HUES6 (cell line): ENCODE data around the gene CDX2.
"Not testable (repeated sequence)": the region's sequence is repeated elsewhere in the genome, so short reads cannot be mapped to it uniquely, and the experiment has no call there.

ENCODE experiments used
- H3K27ac ChIP-seq: 2 replicates; pipeline ENCODE4 v1.7.0; 2013; ENCODE audit warnings: low read depth, mild to moderate bottlenecking, low read length, inconsistent platforms
- H3K27me3 ChIP-seq: 2 replicates; pipeline ENCODE4 v1.6.1; 2013; ENCODE audit warnings: low read length; ENCODE audit not compliant: control insufficient read depth, insufficient read depth
- H3K36me3 ChIP-seq: 2 replicates; pipeline ENCODE4 v1.6.1; 2013; ENCODE audit warnings: low read length; ENCODE audit not compliant: control insufficient read depth, insufficient read depth
- H3K4me1 ChIP-seq: 2 replicates; pipeline ENCODE4 v1.6.1; 2013; ENCODE audit warnings: low read length; ENCODE audit not compliant: control insufficient read depth, insufficient read depth
- H3K4me3 ChIP-seq: 2 replicates; pipeline ENCODE4 v1.5.1; 2013; ENCODE audit warnings: low read depth, low read length
- H3K9ac ChIP-seq: one replicate; pipeline ENCODE4 v1.6.1; 2013; ENCODE audit warnings: mild to moderate bottlenecking, low read length
- H3K9me3 ChIP-seq: 2 replicates; pipeline ENCODE4 v1.6.1; 2013; ENCODE audit warnings: low read depth, low read length; ENCODE audit not compliant: control insufficient read depth, insufficient read depth

The CDX2 gene

DNA sequence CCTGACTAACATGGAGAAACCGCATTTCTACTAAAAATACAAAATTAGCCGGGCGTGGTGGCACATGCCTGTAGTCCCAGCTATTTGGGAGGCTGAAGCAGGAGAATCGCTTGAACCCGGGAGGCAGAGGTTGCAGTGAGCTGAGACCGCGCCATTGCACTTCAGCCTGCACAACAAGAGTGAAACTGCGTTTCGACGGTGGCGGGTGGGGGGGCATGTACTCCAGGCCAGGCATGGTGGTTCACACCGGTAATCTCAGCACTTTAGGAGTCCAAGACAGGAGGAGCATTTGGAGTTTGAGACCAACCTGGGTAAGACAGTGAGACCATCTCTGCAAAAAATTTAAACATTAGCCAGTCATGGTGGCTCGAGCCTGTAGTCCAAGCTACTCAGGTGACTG, 4.9 kb downstream of the CDX2 start:
- H3K27ac ChIP-seq, H3K36me3 ChIP-seq, H3K9me3 ChIP-seq: not testable (repeated sequence)
- peaks cover 62% of the 10 kb centered on the region for H3K4me1 ChIP-seq
- peak overlapping the region; percentile 97 for H3K9ac ChIP-seq
- H3K27me3 ChIP-seq = peaks cover 100% of the 10 kb centered on the region
- H3K4me3 ChIP-seq = peak overlapping the region; percentile 16; the same call in 1 of the 2 replicates

GRCh38 chr13:27963491-27963890, 5.6 kb downstream of the CDX2 start:
- H3K4me1 ChIP-seq = peaks cover 57% of the 10 kb centered on the region
- H3K36me3 ChIP-seq = no peaks in the 10 kb centered on the region
- H3K27me3 ChIP-seq = peaks cover 100% of the 10 kb centered on the region
- peak overlapping the region; percentile 51 for H3K9ac ChIP-seq
- peak overlapping the region; percentile 21; the same call in 1 of the 2 replicates for H3K4me3 ChIP-seq
- no peak overlapping the region for H3K27ac ChIP-seq
- no peaks in the 10 kb centered on the region for H3K9me3 ChIP-seq

- peaks cover 53% of the 10 kb centered on the region for H3K4me1 ChIP-seq
- peaks cover 100% of the 10 kb centered on the region for H3K27me3 ChIP-seq
- no peak overlapping the region for H3K27ac ChIP-seq
- H3K4me3 ChIP-seq = peak overlapping the region; percentile 21; the same call in 1 of the 2 replicates
- H3K9me3 ChIP-seq = no peaks in the 10 kb centered on the region
- peak overlapping the region; percentile 51 for H3K9ac ChIP-seq
- H3K36me3 ChIP-seq = no peaks in the 10 kb centered on the region
Measured at GRCh38 chr13:27962982-27963381, 6.1 kb downstream of the CDX2 start.

- H3K36me3 ChIP-seq = no peaks in the 10 kb centered on the region
- H3K4me3 ChIP-seq = peak overlapping the region; percentile 32; the same call in 1 of the 2 replicates
- no peak overlapping the region for H3K9ac ChIP-seq
- H3K9me3 ChIP-seq = no peaks in the 10 kb centered on the region
- H3K27me3 ChIP-seq = peaks cover 100% of the 10 kb centered on the region
- H3K4me1 ChIP-seq = peaks cover 47% of the 10 kb centered on the region
- H3K27ac ChIP-seq = no peak overlapping the region
Measured at GRCh38 chr13:27962128-27962841, 6.8 kb downstream of the CDX2 start.

GRCh38 chr13:27961227-27962085, 7.7 kb downstream of the CDX2 start:
- Histone ChIP-seq H3K36me3 (no peaks in the 10 kb centered on the region), H3K4me1 (peaks cover 44% of the 10 kb centered on the region), H3K9ac (no peak overlapping the region), H3K4me3 (peak overlapping the region; percentile 41), H3K27me3 (peaks cover 100% of the 10 kb centered on the region), H3K27ac (no peak overlapping the region), H3K9me3 (no peaks in the 10 kb centered on the region)

DNA sequence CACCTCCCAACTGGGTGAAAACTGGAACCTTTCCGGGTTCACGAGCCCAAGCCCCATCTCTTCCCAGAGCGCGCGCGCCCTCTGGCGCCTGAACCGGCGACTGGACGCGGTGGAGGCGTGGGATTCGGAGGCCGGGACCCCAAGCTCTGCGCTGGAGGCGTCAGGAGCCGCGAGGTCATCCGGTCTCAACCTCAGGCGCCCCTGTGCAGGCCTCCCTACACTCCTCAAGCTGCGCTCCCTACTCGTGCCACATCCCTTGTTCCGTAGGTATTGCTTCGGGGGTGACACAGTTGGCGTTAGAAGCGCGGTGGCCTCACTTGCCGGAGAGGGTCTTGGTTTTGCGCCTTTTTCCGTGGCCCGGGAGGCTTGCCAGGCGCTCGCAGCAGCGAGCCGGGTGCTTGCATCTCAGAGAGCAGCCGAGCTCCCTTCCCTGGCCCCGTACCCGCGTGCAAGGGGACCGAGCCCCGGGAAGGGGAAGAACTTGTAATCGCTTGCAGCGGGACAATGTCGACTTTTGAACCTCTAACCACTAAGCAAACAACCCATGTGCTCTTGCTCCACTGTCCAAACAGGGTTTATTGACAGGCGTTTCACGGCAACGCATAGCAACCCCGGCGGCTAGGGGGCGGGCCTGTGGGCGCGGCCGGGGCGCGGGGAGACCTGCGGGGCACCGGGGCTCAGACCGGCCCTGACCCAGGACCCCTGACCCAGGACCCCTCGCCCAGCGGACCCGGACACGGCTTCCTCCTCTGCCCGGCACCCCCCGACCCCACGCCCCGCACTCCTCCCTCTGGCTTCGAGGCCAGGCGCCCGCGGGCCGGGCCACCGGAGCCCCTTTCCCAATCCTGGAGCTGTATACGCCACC, 8.5 kb downstream of the CDX2 start:
- Histone ChIP-seq H3K4me3 (peak overlapping the region; percentile 41), H3K27ac (no peak overlapping the region), H3K9me3 (no peaks in the 10 kb centered on the region), H3K36me3 (no peaks in the 10 kb centered on the region), H3K9ac (peak overlapping the region; percentile 31), H3K4me1 (peaks cover 38% of the 10 kb centered on the region), H3K27me3 (peaks cover 100% of the 10 kb centered on the region)

DNA sequence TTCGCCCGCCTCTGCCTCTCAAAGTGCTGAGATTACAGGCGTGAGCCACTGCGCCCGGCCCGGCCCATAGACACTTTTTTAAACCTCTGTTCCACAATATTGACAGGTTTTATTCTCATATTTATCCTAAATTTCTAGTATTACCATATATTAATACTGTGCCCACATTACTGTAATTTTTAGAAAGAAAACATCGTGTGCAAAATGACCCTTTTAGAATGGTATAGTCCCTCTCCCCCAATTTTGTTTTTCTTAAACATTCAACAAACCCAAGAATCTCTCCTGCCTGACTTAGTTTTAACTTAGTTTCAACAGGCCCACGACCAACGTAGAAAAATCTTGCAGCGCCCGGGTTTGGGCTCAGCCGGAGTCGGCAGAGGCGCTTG, 9.1 kb downstream of the CDX2 start:
- Histone ChIP-seq H3K9ac (no peak overlapping the region), H3K27me3 (peaks cover 100% of the 10 kb centered on the region)

DNA sequence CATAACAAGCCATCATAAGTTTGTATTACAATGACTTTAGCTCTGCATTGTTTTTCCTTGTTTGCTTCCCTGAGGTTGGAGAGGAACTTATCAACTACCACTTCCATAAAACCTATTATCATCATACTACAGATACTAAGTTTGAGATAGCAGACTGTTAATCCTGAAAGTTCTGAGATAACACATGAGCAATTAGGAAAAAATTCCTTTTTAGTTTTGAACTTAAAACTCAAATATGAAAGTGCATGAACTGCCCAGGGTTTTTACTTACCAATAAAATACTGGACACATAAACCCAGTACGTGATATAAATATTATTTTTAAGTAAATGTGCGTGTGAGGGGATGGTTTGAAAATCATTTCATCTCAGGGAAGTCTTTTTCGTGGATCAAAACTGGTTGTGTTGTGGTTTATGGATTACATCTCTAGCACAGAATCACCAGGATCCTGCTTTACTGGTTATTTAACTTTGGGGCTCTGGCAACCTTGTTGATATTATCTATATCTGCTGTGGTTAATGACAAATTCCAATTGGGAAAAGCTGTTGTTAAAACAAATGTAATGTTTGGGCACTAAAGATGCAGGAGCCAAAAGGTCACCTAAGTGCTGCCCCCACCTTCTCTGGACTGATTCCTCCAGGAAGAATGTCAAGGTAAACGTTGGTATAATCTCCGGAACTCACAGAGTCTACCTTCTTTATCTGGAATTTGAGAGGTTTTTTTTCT, 12.4 kb downstream of the CDX2 start:
- Histone ChIP-seq H3K9ac (no peak overlapping the region), H3K27me3 (peaks cover 100% of the 10 kb centered on the region), H3K9me3 (no peaks in the 10 kb centered on the region), H3K27ac (no peak overlapping the region), H3K4me3 (no peak overlapping the region), H3K4me1 (peaks cover 14% of the 10 kb centered on the region; the same call in 1 of the 2 replicates), H3K36me3 (no peaks in the 10 kb centered on the region)

More for the DNA sequence above, 9.1 kb downstream of the CDX2 start:
- Histone ChIP-seq H3K9me3 (no peaks in the 10 kb centered on the region), H3K4me3 (no peak overlapping the region), H3K36me3 (no peaks in the 10 kb centered on the region), H3K27ac (no peak overlapping the region), H3K4me1 (peaks cover 32% of the 10 kb centered on the region)

DNA sequence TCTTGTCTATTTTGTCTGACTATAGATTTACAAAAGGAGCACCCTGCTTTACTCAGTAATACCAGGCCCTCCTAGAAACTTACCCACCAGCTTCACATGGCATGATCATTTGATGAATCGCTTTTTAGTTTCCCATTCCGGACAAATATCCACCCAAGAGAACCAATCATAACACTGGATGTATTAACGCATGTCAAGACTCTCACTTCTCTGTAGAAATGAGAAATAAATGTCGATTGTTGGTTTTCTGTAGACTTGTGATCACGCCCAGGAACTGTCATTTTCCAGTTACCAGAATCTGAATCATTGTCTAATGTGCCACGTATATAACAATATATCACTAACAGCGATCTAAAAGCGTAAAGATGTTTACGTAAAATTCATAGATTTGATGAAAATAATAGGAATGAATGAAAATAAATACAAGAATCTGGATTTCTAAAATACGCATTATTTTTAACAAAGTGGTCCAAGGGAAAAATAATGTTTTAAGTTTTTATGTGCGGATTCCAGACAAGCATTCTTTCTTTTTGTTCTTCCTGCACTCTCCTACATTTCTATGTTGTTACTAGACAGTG, 14.0 kb downstream of the CDX2 start:
- H3K27me3 ChIP-seq = peaks cover 98% of the 10 kb centered on the region
- no peaks in the 10 kb centered on the region for H3K9me3 ChIP-seq
- H3K4me1 ChIP-seq = 0 out of 2 replicates have a peak, but pooled peaks cover 4% of the 10 kb centered on the region
- H3K9ac ChIP-seq = no peak overlapping the region
- H3K4me3 ChIP-seq = no peak overlapping the region; the same call in 1 of the 2 replicates
- H3K27ac ChIP-seq = no peak overlapping the region
- H3K36me3 ChIP-seq = no peaks in the 10 kb centered on the region

DNA sequence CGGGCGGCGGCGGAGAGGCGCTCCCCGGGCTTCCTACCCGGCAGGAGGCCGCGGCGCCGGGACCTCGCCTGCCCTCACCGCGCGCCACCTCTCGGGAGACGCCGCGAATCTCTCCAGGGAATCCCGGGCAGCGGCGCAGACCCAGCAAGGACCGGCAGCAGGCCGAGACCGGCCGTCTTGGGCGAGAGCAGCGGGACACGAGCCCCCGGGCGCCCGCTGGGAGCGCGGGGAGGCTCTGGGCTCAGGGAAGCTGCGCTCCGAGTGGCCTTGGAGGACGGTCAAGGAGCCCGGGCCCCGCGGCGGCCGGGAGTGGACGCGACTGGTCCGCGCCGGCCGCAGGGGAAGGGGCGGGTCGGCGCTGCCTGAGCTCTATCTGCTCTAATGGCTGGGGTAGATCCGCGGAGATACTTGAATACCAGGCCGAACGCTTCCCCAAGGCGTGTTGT, 14.7 kb downstream of the CDX2 start:
- H3K36me3 ChIP-seq = no peaks in the 10 kb centered on the region
- peak overlapping the region; percentile 34 for H3K9ac ChIP-seq
- no peak overlapping the region for H3K27ac ChIP-seq
- 0 out of 2 replicates have a peak, but pooled peaks cover 3% of the 10 kb centered on the region for H3K4me1 ChIP-seq
- 0 out of 2 replicates have a peak, but pooled peaks cover 2% of the 10 kb centered on the region for H3K9me3 ChIP-seq
- peaks cover 98% of the 10 kb centered on the region for H3K27me3 ChIP-seq
- H3K4me3 ChIP-seq = peak overlapping the region; percentile 51
